GM12873 (cell line): ENCODE measurements around the gene DHTKD1.

Experiments used
- CTCF ChIP-seq: IDR thresholded peaks from 2 replicates; pipeline ENCODE4 v1.5.1; 2012; ENCODE audit warnings: low read depth, mild to moderate bottlenecking, moderate library complexity, low read length, control low read depth; ENCODE audit not compliant: insufficient read depth; ENCODE audit errors: missing control alignments

Gene DHTKD1

GRCh38 chr10:12129222-12130111 lies 60.7 kb downstream of the DHTKD1 start, which contains the start of gene SEC61A2:
Gene SEC61A2, plus strand, starts transcription at chr10:12129677. Its CDS starts 111 bp downstream, at chr10:12129788.
- no peak for TF ChIP-seq CTCF

GRCh38 chr10:12130237-12130872 lies 61.6 kb downstream of the DHTKD1 start:
- TF ChIP-seq CTCF, result peak; percentile 68

- TF ChIP-seq CTCF, result no peak
Observed at GRCh38 chr10:12135631-12136030, 66.9 kb downstream of the DHTKD1 start.

GRCh38 chr10:12140038-12140437 lies 71.3 kb downstream of the DHTKD1 start:
- TF ChIP-seq CTCF, result no peak

- TF ChIP-seq CTCF, result no peak
Observed at GRCh38 chr10:12144538-12144937, 75.8 kb downstream of the DHTKD1 start.

GRCh38 chr10:12150163-12150562 lies 81.4 kb downstream of the DHTKD1 start:
- no peak for TF ChIP-seq CTCF

GRCh38 chr10:12154516-12154915 lies 85.8 kb downstream of the DHTKD1 start:
- no peak for TF ChIP-seq CTCF
